A204.1 (cell line): ENCODE measurements around the gene TSPAN12.

Source experiments
- FAIRE-seq: peaks from 2 replicates; lab custom pipeline; 2012; peaks lifted over from hg19 to GRCh38; lab: Jason Lieb, UNC

Gene TSPAN12

DNA sequence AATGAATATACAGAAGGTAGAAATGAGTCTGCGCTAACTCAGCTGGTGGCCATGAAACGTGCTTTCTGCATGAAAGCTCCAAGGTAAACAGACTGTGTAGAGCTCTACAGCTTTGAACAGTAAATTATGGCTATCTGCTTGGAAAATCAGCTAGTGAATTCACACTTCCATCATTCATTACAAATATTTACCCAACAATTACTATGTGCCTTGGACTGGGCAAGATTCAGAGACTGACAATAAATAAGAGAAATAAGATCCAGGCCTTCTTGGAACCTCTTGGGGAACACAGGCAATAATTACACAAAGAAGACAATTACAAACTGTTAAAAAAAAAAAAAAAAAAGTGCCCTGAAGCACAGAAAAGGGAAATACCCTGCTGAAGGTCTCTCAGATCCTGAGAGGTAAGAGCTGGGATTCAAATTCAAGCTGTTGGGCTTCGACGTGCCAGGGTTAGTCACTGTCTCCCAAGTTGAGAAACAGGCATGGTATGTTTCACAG, 15.8 kb downstream of the TSPAN12 start:
- no peak for FAIRE-seq

DNA sequence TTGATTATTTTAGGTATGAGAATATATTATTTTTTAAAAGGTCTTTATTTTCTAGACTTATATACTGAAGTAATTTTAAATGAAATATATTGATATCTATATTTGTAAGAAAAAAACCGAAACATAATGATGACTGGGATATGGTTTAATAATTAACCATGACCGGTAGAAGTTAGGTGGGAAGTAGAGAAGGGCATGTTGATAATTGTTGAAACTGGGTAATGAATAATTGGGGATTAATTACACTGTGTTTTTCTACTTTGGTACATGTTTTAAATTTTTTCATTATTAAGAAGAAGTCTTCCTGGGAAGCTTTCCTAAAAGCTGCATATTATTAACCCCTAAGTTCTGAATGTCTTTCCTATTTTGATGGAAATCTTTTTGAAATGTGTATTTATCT, 16.3 kb downstream of the TSPAN12 start:
- peak; percentile 66 for FAIRE-seq

DNA sequence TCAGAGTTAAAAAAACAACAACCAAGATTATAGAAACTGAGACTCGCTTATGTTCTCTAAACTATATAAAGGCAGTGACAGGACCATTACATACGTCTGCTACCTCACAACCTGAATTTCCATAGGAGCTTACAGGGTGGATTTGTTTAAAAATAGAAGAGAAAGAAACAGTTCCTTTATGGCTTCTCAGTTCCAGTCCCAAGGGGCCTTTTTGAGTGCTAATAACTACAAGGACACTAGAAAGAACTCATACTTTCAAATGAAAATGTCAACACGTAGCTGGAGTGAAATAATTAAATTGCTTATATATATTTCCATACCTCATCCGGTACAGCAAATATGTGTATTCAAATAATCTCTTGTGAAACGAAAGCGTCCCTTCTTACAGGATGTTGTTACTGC, 19.7 kb downstream of the TSPAN12 start:
- FAIRE-seq = no peak

DNA sequence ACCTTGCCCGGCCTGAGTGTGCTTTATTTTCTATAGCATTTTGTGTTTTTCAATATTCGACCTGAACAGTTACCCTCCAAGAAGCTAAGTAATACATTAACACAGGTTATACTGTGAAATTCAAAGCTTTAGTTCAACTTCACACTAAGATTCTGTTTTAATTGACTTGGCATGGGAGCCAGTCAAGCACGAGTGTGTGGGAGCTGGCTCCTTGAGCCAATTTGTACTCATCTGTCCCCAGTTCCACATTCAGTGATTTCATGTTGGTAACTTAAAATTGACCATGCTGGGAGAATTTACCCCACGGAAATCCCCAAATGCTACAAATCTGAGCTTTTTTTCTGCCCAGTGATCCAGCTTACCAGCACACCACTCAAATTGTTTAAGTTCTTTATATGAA, 20.3 kb downstream of the TSPAN12 start:
- no peak for FAIRE-seq

DNA sequence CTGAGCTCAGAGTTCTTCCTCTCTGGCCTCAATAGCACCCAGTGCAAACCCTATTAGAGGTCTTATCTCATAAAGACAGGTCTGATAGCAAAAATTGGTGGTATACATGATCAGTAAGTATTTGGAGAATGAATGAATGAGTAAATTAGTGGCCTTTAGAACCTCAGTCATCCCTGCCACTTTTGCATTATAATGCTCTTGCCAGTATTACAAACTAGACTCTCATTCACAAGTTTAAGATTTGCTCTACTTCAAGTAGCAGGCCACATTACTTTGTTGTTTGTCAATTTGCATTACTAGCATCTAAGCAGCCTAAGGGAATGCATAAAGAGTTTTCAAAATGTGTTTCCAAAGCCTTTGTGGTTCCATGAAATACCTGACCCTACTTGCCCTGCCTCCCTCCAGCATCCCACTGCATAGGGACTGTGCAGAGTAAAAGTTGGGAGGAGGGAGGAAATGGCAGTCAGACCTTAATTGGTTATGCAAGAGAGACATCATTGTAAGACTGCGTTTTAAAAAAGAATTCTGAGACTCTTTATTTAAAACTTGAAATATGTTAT, 21.3 kb downstream of the TSPAN12 start:
- FAIRE-seq = no peak

DNA sequence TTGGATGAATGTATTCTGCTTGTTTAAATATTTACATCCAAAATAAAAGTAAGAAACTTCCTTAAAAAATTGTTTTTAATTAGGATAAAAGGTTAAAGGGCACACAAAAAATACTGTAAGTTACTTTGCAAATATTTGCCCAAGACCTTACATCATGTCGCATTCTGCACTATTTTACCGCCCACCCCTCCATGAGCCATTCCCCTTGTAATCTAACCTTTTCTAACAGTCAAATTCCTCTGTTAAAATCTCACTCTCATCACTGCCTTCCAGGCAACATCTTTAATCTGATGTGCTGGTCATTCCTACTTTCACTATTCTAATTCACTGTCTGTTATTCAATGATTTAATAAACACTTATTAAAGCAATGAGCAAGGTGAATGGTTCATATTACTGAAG, 23.2 kb downstream of the TSPAN12 start:
- FAIRE-seq = no peak

DNA sequence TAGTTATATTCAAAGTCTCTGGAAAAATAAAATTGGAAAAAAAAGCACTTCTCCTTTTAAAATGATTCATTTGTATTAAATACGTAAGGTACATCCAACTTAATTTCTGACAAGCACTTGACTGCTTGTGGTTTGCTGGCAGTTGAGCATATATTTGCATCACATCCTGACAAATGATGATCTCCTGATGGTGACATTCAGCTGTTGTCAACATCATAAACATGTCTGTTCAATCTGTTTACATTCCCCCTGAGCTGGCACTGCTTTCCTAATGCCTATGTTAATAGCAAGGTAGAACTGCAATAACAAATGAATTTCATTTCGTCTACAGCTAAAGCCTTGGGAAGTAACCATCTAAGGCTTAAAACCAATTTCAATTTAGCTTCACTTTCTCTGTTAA, 24.4 kb downstream of the TSPAN12 start:
- no peak for FAIRE-seq

DNA sequence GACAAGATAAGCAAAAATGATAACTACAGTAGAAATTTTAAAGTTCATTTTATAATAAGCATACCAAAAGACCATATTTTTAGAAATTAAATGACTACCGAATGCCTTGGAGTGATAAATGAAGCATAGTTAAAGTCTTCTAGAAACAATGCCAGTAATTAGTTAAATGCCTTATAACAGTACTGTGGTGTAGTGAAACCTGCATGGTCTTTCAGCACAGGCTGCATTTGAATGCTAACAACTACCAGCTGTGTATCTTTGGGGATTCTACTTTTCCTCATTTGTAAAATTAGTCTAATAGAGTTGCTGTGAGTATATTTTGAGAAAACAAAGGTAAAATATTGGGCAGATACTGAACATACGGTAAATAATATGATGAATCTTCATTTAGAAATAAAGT, 25.1 kb downstream of the TSPAN12 start:
- no peak for FAIRE-seq

DNA sequence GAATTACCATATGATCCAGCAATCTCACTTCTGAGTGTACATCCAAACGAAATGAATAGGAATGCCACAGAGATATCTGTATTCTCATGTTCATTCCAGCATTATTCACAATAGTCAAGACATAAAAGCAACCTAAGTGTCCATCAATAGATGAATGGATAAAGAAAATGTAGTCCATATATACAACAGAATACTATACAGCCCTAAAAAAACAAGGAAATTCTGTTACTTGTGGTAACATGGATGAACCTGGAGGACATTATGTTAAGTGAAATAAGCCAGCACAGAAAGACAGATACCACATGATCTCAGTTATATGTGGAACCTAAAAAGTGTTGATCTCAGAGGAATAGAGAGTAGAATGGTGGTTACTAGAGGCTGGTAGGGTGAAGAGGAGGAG, 26.7 kb downstream of the TSPAN12 start:
- no peak for FAIRE-seq

DNA sequence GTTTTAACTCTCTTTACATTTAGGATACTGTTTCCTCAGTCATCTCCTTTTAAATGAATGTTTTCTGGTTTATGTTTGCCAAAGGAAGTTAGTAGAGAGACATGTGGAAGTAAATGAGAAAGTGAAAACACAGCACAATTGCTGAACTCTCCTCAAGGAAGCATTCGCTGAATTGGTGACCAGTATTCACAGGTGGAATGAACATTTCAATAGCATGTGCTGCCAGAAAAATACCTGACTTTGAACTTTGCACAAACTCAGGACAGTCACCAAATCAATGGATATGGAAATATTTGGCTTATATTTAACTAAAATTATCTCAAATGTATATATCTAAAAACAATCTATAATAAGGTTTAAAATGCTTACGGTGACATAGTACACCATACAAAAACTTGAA, 28.5 kb downstream of the TSPAN12 start:
- FAIRE-seq = no peak

DNA sequence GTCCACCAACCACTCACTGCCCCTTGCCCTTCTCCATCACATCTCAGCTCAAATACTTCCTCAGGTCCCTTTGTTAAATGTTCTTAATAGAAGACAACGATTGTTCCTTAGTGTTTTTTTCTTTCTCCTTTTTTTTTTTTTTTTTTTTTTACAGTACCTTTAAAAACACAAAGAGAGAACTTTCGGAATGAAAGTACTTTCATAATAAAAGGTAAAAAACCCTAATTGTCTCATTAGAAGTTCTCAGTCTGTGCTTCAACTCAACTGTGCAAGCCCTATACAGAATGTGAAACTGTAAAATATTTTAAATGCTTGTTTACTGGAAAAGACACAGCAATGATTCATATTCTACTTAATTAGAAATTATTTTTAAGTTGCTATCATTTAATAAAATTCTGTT, 29.4 kb downstream of the TSPAN12 start:
- no peak for FAIRE-seq

DNA sequence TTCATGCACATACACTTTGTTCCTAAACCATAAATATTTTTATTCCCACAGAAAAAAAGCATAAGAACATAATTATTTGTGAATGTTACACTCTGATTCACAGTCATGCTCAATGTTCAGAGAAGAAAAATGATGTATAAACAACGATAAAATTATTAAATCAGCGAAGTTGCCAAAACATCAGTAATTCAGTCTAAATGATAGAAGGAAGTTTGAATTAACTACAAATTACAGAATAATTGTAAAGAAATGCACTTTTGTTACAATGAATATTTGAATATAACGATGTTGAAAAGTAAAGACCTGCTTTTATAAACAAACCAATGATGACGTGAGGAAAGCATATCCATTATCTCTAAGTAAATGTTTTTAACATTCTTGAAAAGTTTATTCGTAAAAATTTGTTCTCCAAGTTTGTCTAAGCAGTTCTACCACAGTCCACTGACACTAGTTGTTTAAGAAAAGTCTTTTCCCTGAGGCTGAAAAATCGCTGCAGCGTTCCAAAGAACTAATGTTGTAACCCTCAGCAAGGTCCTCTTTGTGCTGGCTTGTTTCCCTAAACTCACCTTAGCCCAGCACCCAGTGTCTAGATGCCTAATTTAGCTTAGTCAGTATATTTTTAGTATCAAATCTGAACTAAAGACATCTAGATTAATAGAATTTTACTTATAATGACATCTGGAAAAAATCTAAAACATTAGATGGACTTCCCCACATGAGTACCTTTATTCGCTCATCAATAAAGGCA, 30.4 kb downstream of the TSPAN12 start:
- peak; percentile 51 for FAIRE-seq

DNA sequence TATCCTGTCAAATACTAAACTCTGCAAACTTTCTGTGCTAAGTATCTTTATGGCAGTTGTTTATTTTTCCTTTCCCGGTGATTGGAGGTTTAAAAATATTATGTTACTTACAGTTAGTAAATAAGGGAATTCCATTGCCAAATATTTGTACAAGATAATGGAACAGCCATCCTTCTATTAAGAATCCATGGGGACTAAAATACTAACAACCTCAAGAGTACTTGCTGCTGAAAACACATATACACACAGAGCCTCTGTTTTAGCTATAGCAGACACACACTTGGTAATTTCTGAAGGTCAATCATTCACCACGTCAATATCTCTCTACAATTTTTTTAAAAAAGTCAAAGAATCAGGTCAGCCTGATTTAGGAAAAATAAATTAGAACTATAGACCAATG, 32.4 kb downstream of the TSPAN12 start:
- FAIRE-seq = no peak

DNA sequence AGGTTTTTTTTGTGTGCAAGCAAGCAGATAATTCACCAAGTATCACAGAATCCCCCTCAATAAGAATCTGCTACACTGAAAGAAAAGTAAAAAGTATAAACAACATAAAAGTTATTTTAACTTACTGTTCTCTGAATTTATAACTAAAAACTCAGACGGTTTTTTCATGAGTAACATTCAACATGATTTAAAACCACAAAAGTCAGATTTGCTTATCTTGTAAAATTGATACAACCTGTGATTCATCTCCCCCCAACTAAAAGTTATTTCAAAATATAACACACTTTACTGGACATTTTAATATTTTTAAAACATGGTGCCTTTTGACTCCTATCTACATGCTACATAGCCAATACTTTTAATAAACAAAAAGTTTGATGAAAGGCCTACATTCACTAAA, 32.8 kb downstream of the TSPAN12 start:
- peak; percentile 19 for FAIRE-seq

DNA sequence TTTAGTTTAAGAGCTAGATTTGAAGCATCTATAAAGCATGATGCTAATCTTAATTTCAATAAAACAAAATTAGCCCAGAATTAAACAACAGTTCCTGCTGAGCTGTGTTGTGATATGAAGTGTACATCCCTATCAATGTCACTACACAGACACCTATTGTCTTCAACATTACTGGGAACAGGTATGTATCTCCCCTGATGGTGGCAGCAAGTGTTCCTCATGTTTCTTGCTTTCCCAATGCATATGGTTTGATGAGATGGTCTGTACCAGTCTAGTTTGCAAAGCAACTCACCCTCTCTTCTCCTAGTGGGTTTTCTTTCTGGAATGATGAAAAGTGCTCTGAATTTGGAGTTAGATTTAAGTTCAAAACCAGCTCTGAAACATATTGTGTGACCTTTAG, 38.1 kb downstream of the TSPAN12 start:
- FAIRE-seq = no peak

DNA sequence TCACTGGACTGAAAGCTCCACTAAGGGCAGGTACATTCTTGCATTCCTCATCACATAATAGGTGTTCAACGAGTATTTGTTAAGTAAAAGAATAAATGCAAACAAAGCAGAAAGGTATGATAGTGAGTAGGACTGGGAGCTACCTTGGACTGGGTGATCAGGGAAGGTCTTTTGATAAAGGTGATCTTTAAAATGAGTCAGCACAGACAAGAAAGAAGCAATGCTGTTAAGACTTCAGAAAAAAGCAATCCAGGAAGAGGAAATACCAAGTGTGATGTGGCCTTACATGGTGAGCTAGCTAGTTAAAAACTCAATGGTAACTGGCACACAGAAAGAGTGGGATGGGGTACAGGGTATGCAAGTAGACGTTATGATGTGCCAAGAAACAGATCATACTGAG, 40.1 kb downstream of the TSPAN12 start:
- no peak for FAIRE-seq

DNA sequence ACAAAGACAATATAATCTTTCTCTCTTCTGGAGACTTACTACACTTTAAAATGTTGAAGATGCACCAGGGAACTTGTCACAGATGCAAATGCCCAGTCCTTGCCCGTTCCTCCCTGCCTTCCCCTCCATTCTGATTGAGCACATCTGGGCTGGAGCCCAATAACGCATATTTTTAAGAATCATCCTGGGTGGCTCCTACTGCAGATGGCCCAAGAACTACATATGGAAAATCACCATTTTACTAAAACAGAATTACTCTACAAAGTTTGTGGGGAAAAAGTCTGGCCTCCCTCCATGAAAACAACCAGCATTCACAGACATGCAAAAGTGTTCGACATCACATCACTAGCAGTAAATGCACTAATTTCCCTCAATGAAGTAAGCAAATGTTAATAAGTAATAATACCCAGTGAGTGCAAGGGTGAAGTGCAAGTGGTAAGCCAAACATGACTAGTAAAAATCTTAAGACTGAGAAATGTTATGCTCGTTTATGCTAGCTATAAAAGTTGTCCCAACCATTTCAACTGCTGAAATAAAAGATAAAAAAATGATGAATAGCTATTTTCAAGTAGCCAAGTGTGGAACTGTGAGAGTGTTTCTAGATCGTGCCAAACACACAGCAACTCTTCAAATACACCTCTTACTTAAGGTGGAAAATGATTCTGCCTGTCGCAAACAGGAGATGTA, 43.5 kb downstream of the TSPAN12 start:
- FAIRE-seq = no peak

DNA sequence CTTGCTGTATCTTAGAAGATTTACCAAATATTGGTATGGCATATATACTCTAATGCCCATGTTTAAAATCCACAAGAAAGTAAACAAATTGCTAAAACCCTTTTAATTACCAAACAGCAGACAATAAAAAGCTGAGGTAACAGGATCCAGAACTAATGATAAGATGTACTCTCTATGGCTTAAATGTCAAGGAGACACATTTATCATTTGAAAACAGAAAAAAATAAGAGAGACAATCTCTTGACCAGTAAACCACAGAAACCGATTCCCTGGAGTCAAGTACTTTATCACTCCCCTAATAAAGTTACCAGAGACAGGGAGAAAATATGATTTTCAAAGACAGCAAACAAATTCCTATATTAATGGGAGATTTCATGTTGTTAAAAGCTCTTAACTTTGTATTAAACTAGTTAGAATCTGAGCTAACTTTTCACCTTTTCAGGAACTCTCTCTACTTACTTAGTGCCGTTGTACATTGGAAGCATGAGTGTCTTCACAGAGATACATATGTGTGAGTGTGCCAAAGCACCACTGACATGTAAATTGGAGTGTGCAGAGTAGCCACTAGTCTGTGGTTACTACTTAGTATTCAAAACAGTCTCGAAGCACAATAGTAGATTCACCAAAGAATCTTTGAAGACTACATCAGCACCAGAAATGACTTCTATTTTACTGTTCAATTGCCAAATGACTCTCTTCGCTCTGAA, 44.2 kb downstream of the TSPAN12 start:
- no peak for FAIRE-seq

DNA sequence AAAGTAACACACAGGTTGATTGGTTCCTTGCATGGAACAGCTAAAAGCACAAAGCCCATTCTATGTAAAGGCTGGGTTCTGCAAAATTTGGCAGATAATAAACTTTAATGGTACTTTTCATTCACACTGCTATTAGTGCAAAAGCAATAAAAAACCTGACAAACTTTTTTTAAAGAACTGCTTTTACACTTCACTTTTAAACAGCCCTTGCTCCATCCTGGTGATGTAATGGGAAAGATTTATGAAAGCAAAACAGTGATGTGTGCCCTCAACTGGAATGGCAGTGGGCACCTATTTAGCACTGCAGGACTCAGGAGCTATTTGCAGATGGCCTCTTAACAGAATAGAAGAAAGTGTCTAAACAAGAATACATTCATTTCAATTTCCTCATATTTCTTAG, 44.9 kb downstream of the TSPAN12 start:
- no peak for FAIRE-seq

DNA sequence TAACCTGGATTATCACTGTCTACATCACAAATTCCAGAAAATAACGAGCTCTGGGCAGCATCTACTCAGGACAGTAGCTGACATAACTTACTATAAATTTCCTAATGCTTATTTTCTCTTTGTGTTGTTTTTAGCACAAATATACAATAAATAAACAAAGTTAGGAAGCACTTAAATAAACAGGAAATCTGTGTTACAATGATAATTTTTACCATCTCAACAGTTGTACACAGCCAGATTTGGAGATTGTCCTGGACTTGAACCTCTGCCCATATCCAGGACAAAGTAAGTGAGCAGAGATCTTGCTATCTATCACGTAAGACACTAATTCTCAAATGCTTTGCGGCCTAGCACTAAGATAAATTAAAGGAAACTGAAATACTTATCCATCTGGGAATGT, 48.7 kb downstream of the TSPAN12 start:
- FAIRE-seq = no peak

DNA sequence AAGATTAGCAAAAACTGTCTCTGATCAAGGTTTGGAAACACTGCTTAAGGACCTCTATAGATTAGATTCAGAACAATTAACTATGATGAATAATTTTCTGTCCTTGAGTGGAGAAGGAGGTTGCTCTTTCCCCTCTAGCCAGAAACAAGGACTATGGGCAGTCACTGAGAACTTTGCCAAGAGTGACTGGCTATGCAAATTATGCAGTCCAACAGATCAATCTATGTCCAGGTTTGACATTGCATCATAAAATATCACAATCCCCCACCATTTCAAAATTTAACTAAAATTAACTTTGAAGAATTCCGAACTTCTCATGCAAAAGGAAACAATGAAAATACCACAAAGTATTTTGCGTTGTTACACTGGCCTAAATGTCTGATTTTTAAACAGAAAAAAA, 50.6 kb downstream of the TSPAN12 start:
- no peak for FAIRE-seq

DNA sequence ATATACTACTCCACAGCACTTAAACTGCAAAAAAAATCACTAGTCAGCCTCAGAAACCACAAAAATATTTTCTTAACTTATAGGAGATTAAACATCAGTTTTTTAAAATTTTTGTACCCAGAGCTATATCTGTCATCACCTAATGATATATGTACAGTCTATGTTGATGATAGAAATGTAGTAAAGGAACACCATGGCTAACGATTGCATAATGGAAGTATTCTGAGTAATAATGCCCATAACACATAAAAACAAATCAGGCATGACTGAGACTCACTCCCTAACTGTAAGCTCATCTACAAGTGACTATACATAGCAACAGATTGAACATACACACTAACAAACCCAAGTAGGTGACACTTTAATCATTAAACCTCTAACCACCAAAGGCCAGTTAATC, 51.3 kb downstream of the TSPAN12 start:
- no peak for FAIRE-seq
